Measurements from ENCODE around the gene MAPK8IP3. TPM values are rescaled to one million over a fixed set of nuclear protein-coding genes. Genes with fewer than 3 reads are reported as not detected.

MAPK8IP3 gene
- total and polyA plus RNA-seq, 9 of the 15 experiments (the other 6 are each of a cell fraction or from before 2014, with no cell fraction given), result 0.17 to 58.7 (median 16.7) TPM

DNA sequence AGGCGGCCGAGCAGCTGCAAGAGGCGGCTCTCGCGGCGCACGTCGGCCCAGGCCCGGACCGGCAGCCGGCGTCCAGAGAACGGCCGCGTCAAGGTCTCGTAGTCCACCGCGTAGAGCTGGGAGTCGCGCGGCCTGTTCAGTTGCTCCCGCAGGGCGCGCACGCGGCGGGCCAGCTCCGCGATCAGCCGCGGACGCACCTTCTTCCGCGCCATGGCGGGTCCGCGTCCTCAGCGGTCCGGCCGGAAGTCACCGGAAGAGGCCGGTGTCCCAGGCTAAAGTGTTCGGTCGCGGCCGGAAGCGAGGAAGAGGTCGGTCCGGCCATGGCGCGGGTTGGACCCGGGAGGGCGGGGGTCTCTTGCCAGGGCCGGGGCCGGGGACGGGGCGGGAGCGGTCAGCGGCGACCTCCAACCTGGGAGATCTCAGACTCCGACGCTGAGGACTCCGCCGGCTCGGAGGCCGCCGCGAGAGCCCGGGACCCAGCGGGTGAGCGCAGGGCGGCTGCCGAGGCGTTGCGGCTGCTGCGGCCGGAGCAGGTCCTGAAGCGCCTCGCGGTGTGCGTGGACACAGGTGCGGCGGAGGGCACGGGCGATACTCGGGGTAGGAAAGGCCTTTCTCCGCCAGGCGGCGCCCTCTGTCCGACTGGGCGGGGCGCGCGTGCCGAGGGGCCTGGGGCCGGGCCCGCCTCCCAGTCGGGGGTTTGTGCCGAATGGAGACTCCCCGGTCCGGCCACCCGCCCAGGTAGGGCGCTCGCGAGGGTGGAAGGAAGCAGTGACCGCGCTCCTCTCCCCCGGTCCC lies 67.1 kb downstream of the MAPK8IP3 start, which contains the start of gene MRPS34 (continued):
- TF ChIP-seq, protein P1, sequence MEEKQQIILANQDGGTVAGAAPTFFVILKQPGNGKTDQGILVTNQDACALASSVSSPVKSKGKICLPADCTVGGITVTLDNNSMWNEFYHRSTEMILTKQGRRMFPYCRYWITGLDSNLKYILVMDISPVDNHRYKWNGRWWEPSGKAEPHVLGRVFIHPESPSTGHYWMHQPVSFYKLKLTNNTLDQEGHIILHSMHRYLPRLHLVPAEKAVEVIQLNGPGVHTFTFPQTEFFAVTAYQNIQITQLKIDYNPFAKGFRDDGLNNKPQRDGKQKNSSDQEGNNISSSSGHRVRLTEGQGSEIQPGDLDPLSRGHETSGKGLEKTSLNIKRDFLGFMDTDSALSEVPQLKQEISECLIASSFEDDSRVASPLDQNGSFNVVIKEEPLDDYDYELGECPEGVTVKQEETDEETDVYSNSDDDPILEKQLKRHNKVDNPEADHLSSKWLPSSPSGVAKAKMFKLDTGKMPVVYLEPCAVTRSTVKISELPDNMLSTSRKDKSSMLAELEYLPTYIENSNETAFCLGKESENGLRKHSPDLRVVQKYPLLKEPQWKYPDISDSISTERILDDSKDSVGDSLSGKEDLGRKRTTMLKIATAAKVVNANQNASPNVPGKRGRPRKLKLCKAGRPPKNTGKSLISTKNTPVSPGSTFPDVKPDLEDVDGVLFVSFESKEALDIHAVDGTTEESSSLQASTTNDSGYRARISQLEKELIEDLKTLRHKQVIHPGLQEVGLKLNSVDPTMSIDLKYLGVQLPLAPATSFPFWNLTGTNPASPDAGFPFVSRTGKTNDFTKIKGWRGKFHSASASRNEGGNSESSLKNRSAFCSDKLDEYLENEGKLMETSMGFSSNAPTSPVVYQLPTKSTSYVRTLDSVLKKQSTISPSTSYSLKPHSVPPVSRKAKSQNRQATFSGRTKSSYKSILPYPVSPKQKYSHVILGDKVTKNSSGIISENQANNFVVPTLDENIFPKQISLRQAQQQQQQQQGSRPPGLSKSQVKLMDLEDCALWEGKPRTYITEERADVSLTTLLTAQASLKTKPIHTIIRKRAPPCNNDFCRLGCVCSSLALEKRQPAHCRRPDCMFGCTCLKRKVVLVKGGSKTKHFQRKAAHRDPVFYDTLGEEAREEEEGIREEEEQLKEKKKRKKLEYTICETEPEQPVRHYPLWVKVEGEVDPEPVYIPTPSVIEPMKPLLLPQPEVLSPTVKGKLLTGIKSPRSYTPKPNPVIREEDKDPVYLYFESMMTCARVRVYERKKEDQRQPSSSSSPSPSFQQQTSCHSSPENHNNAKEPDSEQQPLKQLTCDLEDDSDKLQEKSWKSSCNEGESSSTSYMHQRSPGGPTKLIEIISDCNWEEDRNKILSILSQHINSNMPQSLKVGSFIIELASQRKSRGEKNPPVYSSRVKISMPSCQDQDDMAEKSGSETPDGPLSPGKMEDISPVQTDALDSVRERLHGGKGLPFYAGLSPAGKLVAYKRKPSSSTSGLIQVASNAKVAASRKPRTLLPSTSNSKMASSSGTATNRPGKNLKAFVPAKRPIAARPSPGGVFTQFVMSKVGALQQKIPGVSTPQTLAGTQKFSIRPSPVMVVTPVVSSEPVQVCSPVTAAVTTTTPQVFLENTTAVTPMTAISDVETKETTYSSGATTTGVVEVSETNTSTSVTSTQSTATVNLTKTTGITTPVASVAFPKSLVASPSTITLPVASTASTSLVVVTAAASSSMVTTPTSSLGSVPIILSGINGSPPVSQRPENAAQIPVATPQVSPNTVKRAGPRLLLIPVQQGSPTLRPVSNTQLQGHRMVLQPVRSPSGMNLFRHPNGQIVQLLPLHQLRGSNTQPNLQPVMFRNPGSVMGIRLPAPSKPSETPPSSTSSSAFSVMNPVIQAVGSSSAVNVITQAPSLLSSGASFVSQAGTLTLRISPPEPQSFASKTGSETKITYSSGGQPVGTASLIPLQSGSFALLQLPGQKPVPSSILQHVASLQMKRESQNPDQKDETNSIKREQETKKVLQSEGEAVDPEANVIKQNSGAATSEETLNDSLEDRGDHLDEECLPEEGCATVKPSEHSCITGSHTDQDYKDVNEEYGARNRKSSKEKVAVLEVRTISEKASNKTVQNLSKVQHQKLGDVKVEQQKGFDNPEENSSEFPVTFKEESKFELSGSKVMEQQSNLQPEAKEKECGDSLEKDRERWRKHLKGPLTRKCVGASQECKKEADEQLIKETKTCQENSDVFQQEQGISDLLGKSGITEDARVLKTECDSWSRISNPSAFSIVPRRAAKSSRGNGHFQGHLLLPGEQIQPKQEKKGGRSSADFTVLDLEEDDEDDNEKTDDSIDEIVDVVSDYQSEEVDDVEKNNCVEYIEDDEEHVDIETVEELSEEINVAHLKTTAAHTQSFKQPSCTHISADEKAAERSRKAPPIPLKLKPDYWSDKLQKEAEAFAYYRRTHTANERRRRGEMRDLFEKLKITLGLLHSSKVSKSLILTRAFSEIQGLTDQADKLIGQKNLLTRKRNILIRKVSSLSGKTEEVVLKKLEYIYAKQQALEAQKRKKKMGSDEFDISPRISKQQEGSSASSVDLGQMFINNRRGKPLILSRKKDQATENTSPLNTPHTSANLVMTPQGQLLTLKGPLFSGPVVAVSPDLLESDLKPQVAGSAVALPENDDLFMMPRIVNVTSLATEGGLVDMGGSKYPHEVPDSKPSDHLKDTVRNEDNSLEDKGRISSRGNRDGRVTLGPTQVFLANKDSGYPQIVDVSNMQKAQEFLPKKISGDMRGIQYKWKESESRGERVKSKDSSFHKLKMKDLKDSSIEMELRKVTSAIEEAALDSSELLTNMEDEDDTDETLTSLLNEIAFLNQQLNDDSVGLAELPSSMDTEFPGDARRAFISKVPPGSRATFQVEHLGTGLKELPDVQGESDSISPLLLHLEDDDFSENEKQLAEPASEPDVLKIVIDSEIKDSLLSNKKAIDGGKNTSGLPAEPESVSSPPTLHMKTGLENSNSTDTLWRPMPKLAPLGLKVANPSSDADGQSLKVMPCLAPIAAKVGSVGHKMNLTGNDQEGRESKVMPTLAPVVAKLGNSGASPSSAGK (IDR thresholded peaks at IDR 0.05), result peak; percentile 82
- no peak for TF ChIP-seq ZNF184 (CRISPR knock-in tag; IDR thresholded peaks at IDR 0.05)
- TF ChIP-seq KDM4B (IDR thresholded peaks at IDR 0.05; ENCODE audit: borderline replicate concordance in 2 of 2, low read depth in 1 of 2), result peak in 1 of 2 experiments; percentile 94; a peak in 2 of 4 replicates
- TF ChIP-seq IFI16 (CRISPR knock-in tag; IDR thresholded peaks at IDR 0.05), result no peak
- no peak for TF ChIP-seq GATA2 (CRISPR knock-in tag; IDR thresholded peaks at IDR 0.05)
- no peak for TF ChIP-seq ZNF146 (CRISPR knock-in tag; IDR thresholded peaks at IDR 0.05; ENCODE audit: unreplicated experiment)
- TF ChIP-seq MEIS2 (IDR thresholded peaks at IDR 0.05; ENCODE audit: partially characterized antibody), result no peak
- TF ChIP-seq BRD4 (IDR thresholded peaks at IDR 0.05), result no peak
- no peak for TF ChIP-seq EGR1 (conservative IDR thresholded peaks at IDR 0.05)
- peak; percentile 61; the same call in 1 of the 2 replicates for TF ChIP-seq CBX1 (IDR thresholded peaks at IDR 0.05; ENCODE audit: low read depth)
- TF ChIP-seq PHF20 (IDR thresholded peaks at IDR 0.05; ENCODE audit: partially characterized antibody), result peak; percentile 87
- peak; percentile 60; the same call in 1 of the 2 replicates for TF ChIP-seq DMBX1 (CRISPR knock-in tag; IDR thresholded peaks at IDR 0.05; ENCODE audit: borderline replicate concordance)
- no peak for TF ChIP-seq ZNF165 (CRISPR knock-in tag; IDR thresholded peaks at IDR 0.05; ENCODE audit: borderline replicate concordance)
- TF ChIP-seq, protein P2, sequence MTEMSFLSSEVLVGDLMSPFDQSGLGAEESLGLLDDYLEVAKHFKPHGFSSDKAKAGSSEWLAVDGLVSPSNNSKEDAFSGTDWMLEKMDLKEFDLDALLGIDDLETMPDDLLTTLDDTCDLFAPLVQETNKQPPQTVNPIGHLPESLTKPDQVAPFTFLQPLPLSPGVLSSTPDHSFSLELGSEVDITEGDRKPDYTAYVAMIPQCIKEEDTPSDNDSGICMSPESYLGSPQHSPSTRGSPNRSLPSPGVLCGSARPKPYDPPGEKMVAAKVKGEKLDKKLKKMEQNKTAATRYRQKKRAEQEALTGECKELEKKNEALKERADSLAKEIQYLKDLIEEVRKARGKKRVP (CRISPR knock-in tag; IDR thresholded peaks at IDR 0.05), result no peak
- no peak for TF ChIP-seq CHCHD3 (CRISPR knock-in tag; IDR thresholded peaks at IDR 0.05)
- peak in 1 of 2 experiments; percentile 14; a peak in 1 of 4 replicates for TF ChIP-seq TEAD1 (CRISPR knock-in tag; IDR thresholded peaks at IDR 0.05)
- TF ChIP-seq SRSF3 (IDR thresholded peaks at IDR 0.05; ENCODE audit: insufficient read depth, low read length), result no peak
